Measurements from ENCODE around the gene IL17REL.

Gene IL17REL

DNA sequence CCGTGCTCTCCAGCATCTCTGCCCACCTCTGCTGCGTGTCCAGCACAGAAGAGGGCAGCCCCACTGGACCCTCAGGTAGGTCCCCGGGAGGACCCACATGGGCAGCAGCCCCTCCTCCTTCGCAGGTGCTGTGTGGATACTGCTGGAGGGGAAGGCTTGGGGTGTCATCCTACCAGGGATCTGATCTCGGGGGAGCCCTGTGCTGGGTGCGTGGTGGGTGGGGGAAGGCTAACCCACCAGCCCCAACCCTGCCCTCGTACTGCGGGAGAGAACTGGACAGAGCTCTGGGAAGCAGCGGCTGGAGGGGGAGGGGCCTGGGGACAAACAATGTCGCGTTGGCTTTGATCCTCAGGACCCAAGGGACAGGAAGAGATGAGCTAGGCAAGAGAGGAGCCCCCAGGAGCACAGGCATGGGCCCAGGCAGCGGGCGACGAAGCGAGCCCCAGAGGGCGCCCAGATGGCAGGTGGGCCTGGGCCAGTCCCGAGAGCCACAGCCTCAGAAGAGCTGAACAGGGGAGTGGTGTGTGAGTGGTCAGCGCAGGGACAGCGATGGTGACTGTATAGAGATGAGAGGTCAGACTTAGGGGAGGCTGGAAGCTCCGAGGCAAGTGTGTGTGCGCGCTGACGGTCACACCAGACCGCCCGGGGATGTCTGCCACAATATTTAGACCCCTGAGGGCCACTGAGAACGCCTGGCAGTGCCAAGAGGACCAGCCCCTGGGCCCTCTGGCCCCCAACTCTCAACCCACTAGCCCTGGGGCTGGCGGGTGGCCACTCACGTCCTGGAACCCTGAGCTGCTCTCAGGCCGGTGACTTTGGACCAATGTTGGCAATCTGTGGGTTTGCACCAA, 53.4 kb downstream of the IL17REL start:
- Histone ChIP-seq H2AFZ (ENCODE audit: low read depth, low read length) (no peak overlapping the region), H3K9me3 (ENCODE audit: low read length) (peaks cover 4% of the 10 kb centered on the region), H3K4me3 (ENCODE audit: low read length) (peak overlapping the region; percentile 73), H3K36me3 (ENCODE audit: insufficient read depth, low read length) (peaks cover 24% of the 10 kb centered on the region), H3K27me3 (ENCODE audit: insufficient read depth, low read length) (no peaks in the 10 kb centered on the region), H3K4me1 (ENCODE audit: insufficient read depth, low read length) (peaks cover 21% of the 10 kb centered on the region)

DNA sequence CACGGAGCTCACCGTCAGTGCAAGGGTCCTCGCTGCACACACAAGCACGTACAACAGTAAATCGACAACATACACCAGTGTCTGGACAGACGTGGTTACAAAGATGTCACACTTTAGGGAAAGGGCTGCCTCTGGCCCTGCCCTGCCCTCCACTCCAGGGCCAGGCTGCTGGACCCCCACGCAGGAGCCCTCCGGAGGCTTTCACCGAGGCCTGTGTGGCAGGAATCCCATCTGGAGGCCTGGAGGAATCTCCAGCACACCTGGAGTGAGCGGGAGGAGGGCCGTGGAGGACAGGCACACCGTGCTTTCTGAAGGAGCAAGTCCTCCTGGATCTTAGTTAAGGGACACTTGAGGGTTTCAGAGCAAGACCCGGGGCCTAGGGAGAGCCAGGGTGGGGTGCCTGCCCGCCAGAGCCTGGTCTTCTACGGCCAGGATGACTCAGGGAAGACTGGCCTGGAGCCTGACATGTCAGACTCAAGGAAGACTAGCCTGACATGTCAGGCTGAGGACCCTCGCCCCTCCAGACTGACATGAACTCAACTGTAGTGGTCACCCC, 54.1 kb downstream of the IL17REL start:
- H3K36me3 ChIP-seq (ENCODE audit: insufficient read depth, low read length) = peaks cover 17% of the 10 kb centered on the region
- no peak overlapping the region for H3K4me3 ChIP-seq (ENCODE audit: low read length)
- H3K4me1 ChIP-seq (ENCODE audit: insufficient read depth, low read length) = peaks cover 21% of the 10 kb centered on the region
- H2AFZ ChIP-seq (ENCODE audit: low read depth, low read length) = no peak overlapping the region
- no peaks in the 10 kb centered on the region for H3K27me3 ChIP-seq (ENCODE audit: insufficient read depth, low read length)
- H3K9me3 ChIP-seq (ENCODE audit: low read length) = peaks cover 4% of the 10 kb centered on the region

DNA sequence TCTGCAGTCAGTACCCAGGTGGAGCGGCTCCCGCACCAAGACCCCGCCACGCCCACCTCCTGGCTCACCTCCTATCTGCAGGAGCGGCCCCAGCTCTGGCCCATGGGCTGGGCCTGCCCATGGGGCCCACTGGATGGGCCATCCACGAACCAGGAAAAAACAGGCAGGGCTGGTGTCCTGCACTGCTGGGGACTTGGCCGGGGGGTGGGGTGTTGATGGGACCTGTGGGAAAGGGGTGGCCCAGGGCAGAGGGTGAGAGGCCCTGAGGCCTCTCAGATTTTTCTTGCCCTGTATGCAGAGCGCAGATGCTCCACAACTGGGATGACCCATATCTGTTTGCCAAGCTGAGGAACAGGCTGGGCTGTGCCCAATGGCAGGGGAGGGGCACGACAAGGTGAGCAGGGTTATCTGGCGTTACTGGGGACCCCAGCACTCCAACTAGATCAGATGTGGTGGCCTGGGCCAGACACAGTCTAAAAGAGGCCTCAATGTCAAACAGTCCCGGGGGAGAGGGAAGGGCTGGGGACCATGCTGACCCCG, 54.7 kb downstream of the IL17REL start:
- Histone ChIP-seq H3K27me3 (ENCODE audit: insufficient read depth, low read length) (no peaks in the 10 kb centered on the region), H3K4me3 (ENCODE audit: low read length) (no peak overlapping the region), H3K9me3 (ENCODE audit: low read length) (peaks cover 4% of the 10 kb centered on the region), H3K36me3 (ENCODE audit: insufficient read depth, low read length) (peaks cover 12% of the 10 kb centered on the region), H3K4me1 (ENCODE audit: insufficient read depth, low read length) (peaks cover 19% of the 10 kb centered on the region), H2AFZ (ENCODE audit: low read depth, low read length) (no peak overlapping the region)

DNA sequence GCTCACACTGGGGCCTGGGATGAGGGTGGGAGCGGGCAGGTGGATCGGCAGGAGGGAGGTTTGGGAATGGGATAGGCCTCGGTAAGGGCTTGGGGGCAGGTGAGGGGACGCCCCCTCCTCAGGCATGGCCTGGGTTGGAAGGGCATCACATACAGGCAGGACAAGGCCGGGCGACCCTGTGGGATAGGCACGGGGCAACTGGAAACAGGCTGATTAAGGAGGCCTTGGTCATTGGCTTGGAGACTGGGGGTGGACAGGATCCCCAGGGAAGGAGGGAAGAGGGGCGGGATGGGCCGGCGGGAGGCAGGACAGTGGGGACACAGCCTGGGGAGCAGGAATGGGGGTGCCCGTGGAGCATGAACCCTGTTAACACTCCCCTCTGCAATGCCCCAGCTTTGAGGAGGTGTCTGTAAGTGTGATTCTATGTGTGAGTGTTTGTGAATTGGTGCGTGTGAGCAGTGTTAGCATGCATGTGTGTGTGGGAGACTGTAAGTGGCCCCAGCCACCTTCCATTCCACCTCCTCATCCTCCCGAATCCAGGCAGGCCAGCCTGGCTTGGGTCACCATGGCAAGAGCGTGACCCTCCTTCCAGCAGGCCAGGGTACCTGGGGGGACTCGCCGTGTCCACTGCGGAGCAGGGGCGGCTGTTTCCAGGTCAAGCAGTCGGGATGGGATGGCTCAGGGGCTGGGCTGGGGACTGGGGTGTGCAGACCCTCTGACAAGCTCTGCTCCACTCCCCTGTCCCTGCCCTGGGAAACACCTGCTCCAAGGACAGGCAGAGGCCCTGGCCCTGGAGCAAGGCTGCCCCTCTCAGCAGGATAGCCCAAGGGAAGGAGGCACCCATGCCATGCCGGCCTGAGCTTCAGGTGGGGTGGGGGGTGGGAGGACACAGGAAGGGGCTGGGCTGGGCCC, 55.4 kb downstream of the IL17REL start:
- Histone ChIP-seq H3K9me3 (ENCODE audit: low read length) (no peaks in the 10 kb centered on the region), H3K36me3 (ENCODE audit: insufficient read depth, low read length) (peaks cover 6% of the 10 kb centered on the region), H2AFZ (ENCODE audit: low read depth, low read length) (no peak overlapping the region), H3K4me3 (ENCODE audit: low read length) (no peak overlapping the region), H3K4me1 (ENCODE audit: insufficient read depth, low read length) (peaks cover 23% of the 10 kb centered on the region), H3K27me3 (ENCODE audit: insufficient read depth, low read length) (no peaks in the 10 kb centered on the region)

DNA sequence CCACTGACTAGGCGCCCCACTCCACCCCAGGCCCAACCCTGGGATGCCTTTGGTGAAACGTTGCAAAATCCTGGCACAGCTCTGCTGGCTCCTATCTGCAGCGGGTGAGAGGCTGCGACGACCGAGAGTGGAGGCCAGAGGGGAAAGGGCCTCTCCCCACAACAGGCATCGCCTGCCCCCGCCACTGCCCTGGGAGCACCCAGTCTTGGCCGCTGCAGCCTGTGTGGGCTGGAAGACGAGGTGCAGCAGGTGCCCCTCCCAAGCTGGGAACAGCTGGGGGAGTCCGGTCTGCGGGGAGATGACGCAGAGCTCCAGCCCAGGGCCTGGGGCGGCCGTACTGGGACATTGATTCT, 56.2 kb downstream of the IL17REL start:
- no peaks in the 10 kb centered on the region for H3K9me3 ChIP-seq (ENCODE audit: low read length)
- H3K4me3 ChIP-seq (ENCODE audit: low read length) = no peak overlapping the region
- H3K4me1 ChIP-seq (ENCODE audit: insufficient read depth, low read length) = peaks cover 23% of the 10 kb centered on the region
- H3K36me3 ChIP-seq (ENCODE audit: insufficient read depth, low read length) = no peaks in the 10 kb centered on the region
- H2AFZ ChIP-seq (ENCODE audit: low read depth, low read length) = no peak overlapping the region
- H3K27me3 ChIP-seq (ENCODE audit: insufficient read depth, low read length) = no peaks in the 10 kb centered on the region

DNA sequence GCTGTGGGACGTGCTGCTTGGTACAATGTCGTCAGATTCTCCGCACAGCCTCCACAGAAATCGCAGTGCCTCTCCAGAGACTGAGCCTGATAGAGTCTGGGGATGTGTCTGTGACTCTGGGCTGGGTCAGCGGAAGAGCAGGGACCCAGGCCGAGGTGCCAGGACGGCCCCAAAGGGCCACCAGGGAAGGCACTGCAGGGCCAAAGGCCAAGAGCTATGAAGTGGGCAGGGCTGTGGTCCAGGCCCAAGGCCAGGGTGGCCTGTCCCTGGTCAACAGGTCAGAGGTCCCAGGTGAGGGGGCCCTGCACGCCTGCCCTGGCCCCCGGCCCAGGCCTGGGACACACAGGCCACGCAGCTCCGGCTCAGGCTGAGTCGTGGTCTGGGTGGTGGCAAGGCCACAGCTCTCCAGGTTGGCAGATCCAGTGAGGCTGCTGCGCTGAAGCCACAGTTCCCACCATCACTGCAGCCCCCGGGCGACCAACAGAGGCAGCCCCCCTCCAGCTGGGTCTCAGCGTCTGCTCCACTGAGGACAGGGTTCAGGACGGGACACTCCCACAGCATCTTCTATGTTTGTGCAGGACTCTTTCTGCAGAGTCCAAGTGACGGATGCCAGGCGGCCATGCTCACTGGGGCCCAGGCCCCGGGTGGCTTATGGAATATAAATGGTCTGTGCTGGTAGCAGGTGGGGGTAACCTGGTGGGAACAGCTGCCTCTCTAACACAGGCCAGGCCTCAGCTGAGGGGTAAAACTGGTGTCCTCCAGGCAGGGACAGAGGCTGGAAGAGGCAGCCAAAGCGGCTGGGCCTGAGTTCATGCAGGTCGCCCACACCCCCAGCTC, 56.8 kb downstream of the IL17REL start:
- no peak overlapping the region for H3K4me3 ChIP-seq (ENCODE audit: low read length)
- no peaks in the 10 kb centered on the region for H3K9me3 ChIP-seq (ENCODE audit: low read length)
- no peaks in the 10 kb centered on the region for H3K36me3 ChIP-seq (ENCODE audit: insufficient read depth, low read length)
- peaks cover 28% of the 10 kb centered on the region for H3K4me1 ChIP-seq (ENCODE audit: insufficient read depth, low read length)
- H3K27me3 ChIP-seq (ENCODE audit: insufficient read depth, low read length) = no peaks in the 10 kb centered on the region
- no peak overlapping the region for H2AFZ ChIP-seq (ENCODE audit: low read depth, low read length)

DNA sequence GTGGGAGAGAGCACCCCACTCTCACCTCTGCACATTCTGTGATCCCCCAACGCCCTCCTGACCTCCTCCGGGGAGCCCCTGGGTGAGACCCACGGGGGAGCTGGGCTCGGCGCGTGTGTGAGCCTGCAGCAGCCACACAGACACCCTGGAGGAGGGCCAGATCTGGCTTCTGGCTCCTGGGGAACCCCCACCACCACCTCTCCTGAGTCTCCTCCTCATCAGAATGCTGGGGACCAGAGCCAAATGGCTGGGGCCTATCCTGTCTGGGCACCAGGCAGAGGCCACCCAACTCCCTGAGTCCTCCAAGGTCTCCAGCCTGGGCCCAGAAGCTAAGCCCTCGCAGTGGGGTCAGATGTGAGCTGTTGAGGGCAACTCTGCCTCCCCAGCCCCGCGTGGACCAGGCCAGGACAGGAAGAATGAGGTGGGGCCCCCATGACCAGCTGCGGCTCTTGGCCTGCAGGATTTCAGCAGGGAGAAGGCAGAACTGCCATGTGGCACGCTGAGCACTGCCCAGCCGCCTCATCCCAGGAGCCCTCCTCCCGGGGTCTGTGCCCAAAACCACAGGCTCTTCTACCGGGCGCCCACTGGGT, 57.5 kb downstream of the IL17REL start:
- Histone ChIP-seq H2AFZ (ENCODE audit: low read depth, low read length) (no peak overlapping the region), H3K9me3 (ENCODE audit: low read length) (no peaks in the 10 kb centered on the region), H3K27me3 (ENCODE audit: insufficient read depth, low read length) (no peaks in the 10 kb centered on the region), H3K4me3 (ENCODE audit: low read length) (no peak overlapping the region), H3K36me3 (ENCODE audit: insufficient read depth, low read length) (no peaks in the 10 kb centered on the region), H3K4me1 (ENCODE audit: insufficient read depth, low read length) (peaks cover 31% of the 10 kb centered on the region)

DNA sequence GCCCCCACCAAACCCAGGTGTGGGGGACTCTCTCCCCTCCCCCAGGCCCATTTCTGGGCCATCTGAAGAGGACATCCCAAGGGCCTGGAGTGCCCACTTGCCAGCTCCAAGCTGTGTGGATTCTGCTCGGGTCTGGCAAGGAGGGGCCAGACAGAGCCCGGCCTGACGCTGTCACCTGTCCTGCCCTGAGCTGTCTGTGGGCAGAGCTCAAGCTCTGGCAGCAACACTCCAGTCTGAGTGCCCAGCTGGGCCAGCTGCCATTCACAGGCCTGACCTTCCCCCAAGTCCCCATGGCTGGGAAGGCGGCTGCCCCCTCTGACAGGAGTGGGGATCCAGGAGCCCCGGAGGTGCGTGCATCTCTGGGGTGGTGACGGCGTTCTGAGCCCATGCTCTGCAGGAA, 58.2 kb downstream of the IL17REL start:
- Histone ChIP-seq H3K36me3 (ENCODE audit: insufficient read depth, low read length) (no peaks in the 10 kb centered on the region), H3K4me1 (ENCODE audit: insufficient read depth, low read length) (peaks cover 27% of the 10 kb centered on the region), H3K4me3 (ENCODE audit: low read length) (no peak overlapping the region), H3K9me3 (ENCODE audit: low read length) (no peaks in the 10 kb centered on the region), H3K27me3 (ENCODE audit: insufficient read depth, low read length) (no peaks in the 10 kb centered on the region), H2AFZ (ENCODE audit: low read depth, low read length) (no peak overlapping the region)

DNA sequence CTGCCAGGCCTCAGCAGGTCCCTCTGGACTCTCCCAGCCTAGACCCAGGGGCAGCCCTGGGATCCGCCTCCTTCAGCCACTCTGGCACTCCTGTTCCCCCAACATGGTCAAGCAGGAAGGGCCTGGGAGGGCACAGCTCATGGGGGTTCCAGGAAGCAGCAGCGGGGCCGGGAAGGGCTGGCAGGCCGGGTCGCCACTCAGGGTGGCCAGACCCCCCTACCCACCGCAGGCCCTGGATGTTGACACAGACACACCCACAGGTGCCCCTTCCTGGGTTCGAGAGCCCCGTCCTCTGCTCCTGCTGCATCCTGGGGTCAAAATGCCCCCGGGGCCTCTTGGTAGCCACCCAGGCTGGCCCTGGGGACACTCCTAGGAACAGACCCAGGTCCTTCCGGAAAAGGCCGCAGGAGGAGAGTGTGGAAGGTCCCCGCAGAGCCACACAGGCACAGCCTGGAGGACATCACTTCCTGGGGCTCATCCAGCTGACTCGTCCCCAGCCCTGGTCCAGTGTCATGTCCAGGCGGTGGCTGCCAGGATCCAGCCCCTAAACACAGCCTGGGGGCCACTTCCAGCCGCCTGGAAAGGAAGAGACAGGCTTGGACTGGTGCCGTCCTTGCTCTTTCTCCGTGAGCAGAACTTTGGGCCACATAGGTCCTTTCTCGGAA, 58.8 kb downstream of the IL17REL start:
- Histone ChIP-seq H2AFZ (ENCODE audit: low read depth, low read length) (no peak overlapping the region), H3K4me1 (ENCODE audit: insufficient read depth, low read length) (peaks cover 22% of the 10 kb centered on the region), H3K9me3 (ENCODE audit: low read length) (no peaks in the 10 kb centered on the region), H3K4me3 (ENCODE audit: low read length) (no peak overlapping the region), H3K36me3 (ENCODE audit: insufficient read depth, low read length) (no peaks in the 10 kb centered on the region), H3K27me3 (ENCODE audit: insufficient read depth, low read length) (no peaks in the 10 kb centered on the region)

DNA sequence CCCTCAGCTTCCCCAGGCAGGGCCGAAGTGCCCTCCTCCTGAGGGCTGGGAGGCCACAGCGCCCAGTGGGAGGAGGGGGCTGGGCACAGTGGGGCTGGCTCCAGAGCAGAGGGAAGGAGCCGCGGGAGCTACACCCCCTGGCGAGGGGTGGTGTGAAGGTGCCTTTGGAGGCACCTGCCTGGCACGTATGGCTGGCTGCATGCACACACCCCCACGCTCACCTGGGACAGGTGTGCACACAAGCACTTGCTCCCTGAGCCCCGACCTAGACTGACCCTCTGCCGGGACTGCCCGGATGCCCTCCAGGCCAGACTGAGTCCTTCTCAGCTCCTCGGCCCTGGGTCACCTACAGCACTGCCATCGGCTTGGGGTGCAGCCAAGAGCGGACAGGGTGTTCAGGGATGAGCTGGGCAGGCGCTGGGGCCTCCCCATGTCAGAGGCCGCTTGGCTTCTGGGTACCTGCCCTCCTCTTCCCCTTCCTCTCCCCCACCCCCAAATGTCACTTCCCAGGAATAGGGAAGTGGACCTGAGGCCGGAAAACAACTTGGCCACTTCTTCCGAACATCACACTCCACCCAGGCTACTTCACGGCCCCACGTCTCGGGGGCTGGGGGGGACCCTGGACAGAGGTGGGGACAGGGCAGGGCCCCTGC, 59.4 kb downstream of the IL17REL start:
- no peaks in the 10 kb centered on the region for H3K27me3 ChIP-seq (ENCODE audit: insufficient read depth, low read length)
- no peak overlapping the region for H3K4me3 ChIP-seq (ENCODE audit: low read length)
- H3K4me1 ChIP-seq (ENCODE audit: insufficient read depth, low read length) = peaks cover 20% of the 10 kb centered on the region
- H3K9me3 ChIP-seq (ENCODE audit: low read length) = no peaks in the 10 kb centered on the region
- no peaks in the 10 kb centered on the region for H3K36me3 ChIP-seq (ENCODE audit: insufficient read depth, low read length)
- H2AFZ ChIP-seq (ENCODE audit: low read depth, low read length) = no peak overlapping the region

DNA sequence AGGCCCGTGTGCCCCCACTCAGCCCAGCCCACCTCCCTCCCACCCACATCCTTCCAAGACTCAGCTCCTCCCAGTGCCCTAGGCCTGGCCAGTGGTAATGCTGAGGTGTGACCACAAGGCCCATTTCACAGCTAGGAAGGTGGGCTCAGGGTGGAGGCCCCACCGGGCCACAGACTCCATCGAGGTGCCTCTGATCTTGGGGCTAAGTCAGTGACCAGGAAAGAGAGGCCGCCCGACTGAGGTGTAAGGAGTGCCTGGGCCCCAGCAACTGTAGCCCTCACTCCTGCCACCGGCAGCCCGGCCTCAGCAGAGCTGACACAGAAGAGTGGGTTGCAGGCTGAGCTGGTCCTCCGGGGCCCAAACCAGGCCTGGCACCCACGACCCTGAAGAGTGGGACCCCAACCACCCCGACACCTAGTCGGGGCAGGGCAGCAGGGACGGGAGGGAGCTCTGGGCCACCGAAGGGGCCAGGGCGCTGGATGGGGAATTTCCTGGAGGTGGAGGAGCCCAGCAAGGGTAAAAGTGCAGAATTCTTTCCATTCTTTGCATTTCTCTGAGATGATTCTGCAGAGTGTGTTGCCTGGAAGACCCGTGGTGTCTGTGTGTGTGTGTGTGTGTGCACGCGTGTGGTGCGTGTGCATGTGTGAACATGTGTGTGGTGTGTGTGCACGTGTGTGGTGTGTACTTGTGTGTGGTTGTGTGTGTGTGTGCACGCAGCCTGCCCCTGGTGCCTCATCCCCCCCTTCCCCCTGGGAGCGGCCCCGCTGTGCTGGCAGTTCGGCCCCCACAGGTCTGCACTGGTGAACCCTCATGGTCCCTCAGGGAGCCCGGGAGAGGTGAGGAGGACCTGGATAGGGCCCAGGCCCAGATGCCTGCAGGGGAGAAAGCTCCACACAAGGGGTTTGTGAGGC, 60.3 kb downstream of the IL17REL start:
- H3K9me3 ChIP-seq (ENCODE audit: low read length) = no peaks in the 10 kb centered on the region
- H3K4me3 ChIP-seq (ENCODE audit: low read length) = no peak overlapping the region
- H3K27me3 ChIP-seq (ENCODE audit: insufficient read depth, low read length) = no peaks in the 10 kb centered on the region
- H2AFZ ChIP-seq (ENCODE audit: low read depth, low read length) = no peak overlapping the region
- peaks cover 28% of the 10 kb centered on the region for H3K4me1 ChIP-seq (ENCODE audit: insufficient read depth, low read length)
- no peaks in the 10 kb centered on the region for H3K36me3 ChIP-seq (ENCODE audit: insufficient read depth, low read length)
